ENCODE measurements around the gene NPPA. TPM values are rescaled to one million over a fixed set of nuclear protein-coding genes. Genes with fewer than 3 reads are reported as not detected.

The NPPA gene
- total and polyA plus RNA-seq, 10 of the 15 experiments (the other 5 are each of a cell fraction or from before 2014, with no cell fraction given): 0.31 to 0.39 TPM; not detected in 8

- Histone ChIP-seq H3K79me2 (ENCODE audit: control insufficient read depth, insufficient read depth, low read length) (no peaks in the 10 kb centered on the region), H3K27me3 (replicated peaks in 1 of 2; ENCODE audit: control insufficient read depth in 2 of 2, insufficient read depth in 2 of 2, low read length in 1 of 2) (peaks cover 0 to 1% of the 10 kb centered on the region in 2 experiments; a peak in 1 of 4 replicates), H2AFZ (ENCODE audit: control insufficient read depth, low read depth, low read length) (no peak overlapping the region), H3K4me3 (no peak overlapping the region), H3K9ac (ENCODE audit: control insufficient read depth, insufficient read depth, low read length) (no peak overlapping the region), H3K9me3 (replicated peaks; ENCODE audit: control insufficient read depth, insufficient read depth, low read length) (no peaks in the 10 kb centered on the region), H4K20me1 (ENCODE audit: control insufficient read depth, insufficient read depth) (no peaks in the 10 kb centered on the region), H3K36me3 (ENCODE audit: control insufficient read depth in 2 of 2, insufficient read depth in 2 of 2, low read length in 1 of 2) (no peaks in the 10 kb centered on the region), H3K4me2 (ENCODE audit: control insufficient read depth, insufficient read depth) (no peak overlapping the region), H3K27ac (ENCODE audit: control insufficient read depth, insufficient read depth) (no peak overlapping the region), H3K4me1 (ENCODE audit: control insufficient read depth, insufficient read depth, low read length) (no peaks in the 10 kb centered on the region)
- TF ChIP-seq PAX5 (IDR thresholded peaks at IDR 0.05; ENCODE audit: borderline replicate concordance, low read depth, low read length): no peak
- no peak for TF ChIP-seq FOXM1 (IDR thresholded peaks at IDR 0.05; ENCODE audit: low read depth, low read length)
- no peak for TF ChIP-seq BHLHE40 (IDR thresholded peaks at IDR 0.05; ENCODE audit: borderline replicate concordance in 1 of 2, low read depth in 2 of 2, low read length in 1 of 2)
- no peak for TF ChIP-seq FOXK2 (IDR thresholded peaks at IDR 0.05)
- TF ChIP-seq ETV6 (conservative IDR thresholded peaks at IDR 0.05 in 1 of 2, IDR thresholded peaks at IDR 0.05 in 1 of 2; ENCODE audit: borderline replicate concordance in 1 of 2, low read depth in 1 of 2): no peak
- TF ChIP-seq TCF7 (IDR thresholded peaks at IDR 0.05; ENCODE audit: borderline replicate concordance): no peak
- no peak for TF ChIP-seq POLR2AphosphoS2 (IDR thresholded peaks at IDR 0.05; ENCODE audit: low read depth, low read length)
- no peak for TF ChIP-seq ZBTB4 (CRISPR knock-in tag; IDR thresholded peaks at IDR 0.05)
- no peak for TF ChIP-seq SIN3A (IDR thresholded peaks at IDR 0.05; ENCODE audit: low read depth, low read length)
- TF ChIP-seq CTCF (IDR thresholded peaks at IDR 0.05 in 2 of 3, conservative IDR thresholded peaks at IDR 0.05 in 1 of 3; ENCODE audit: control insufficient read depth in 2 of 3, extremely low read depth in 1 of 3, insufficient read depth in 1 of 3, low read depth in 3 of 3, low read length in 3 of 3): no peak
- no peak for TF ChIP-seq MXI1 (IDR thresholded peaks at IDR 0.05; ENCODE audit: low read depth, low read length)
- TF ChIP-seq SMAD1 (IDR thresholded peaks at IDR 0.05; ENCODE audit: low read depth, partially characterized antibody): no peak
- no peak for TF ChIP-seq SRF (IDR thresholded peaks at IDR 0.05; ENCODE audit: low read depth in 2 of 2, low read length in 2 of 2)
- FAIRE-seq (no peak), ATAC-seq (no peak), DNase-seq (ENCODE audit: low read depth, low spot score) (no peak)
- intact Hi-C loops (cut with micrococcal nuclease; ENCODE audit: unreplicated experiment) (no loop called here), in situ Hi-C loops (cut with MboI) (no loop called here)
- ChIA-PET CTCF (no interaction called here), SMC1A (ENCODE audit: uncharacterized antibody, unreplicated experiment) (no interaction called here), RAD21 (ENCODE audit: unreplicated experiment) (no interaction called here), POLR2A (no interaction called here)
- no TSS peak for BruUV-seq (replicated peaks)
- 28% methylated on average over 6 of the region's 6 CpGs for WGBS (ENCODE audit: insufficient coverage, insufficient replicate concordance, low lambda C conversion rate, missing lambda C conversion rate)
Measured at GRCh38 chr1:11874624-11875023, 27.0 kb upstream of the NPPA start.

All from GM12878 (cell line).